Stimulated activated CD8-positive, alpha-beta memory T cell treated with anti-CD3 and anti-CD28 coated beads, Interleukin-2, amount 100 ng/mL, for 48 hours (primary cell): ENCODE measurements around the gene ETHE1.
A peak's percentile ranks its signal among the peaks of the same experiment; 100 is the strongest.

Experiments used
- DNase-seq, 2 donors: peaks; one replicate each; pipeline ENCODE4 v3.0.0-alpha.2; 2020; ENCODE audit warnings: low read depth in 2 of 2

The ETHE1 gene

GRCh38 chr19:43466793-43467192, 60.2 kb downstream of the ETHE1 start:
- DNase-seq = no peak

DNA sequence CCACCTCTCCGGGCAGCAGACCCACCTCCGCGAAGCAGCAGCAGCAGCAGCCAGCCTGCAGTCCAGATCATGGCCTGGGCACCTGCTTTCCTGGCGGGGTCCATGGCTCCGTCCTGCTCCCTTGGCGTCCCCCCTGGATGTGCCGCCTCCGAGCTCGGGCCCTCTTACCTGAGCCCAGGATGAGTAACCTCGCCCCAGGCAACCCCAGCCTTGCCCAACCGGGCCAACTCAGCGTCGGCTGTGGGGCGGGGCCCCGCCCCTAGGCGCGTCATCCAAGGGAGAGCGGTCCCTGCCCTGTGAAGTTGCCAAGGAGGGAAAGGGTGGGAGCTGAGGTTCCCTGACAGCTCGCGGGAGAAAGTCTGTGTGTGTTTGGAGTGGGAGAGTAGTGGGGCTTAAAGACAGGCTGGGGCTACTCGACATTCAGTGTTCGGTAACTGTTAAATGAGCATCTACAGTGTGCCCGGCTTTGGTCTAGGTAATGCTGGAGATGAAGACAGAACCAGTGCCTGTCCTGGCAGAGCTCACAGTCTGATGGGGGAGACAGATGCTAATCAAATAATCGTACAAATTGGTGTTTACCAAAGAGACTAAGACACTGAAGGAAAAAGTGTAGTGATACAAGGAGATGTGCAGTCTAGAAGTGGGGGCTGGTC, 61.4 kb downstream of the ETHE1 start, which contains the start of gene LYPD3:
Gene LYPD3, minus strand, starts transcription at position 141 of the 653 bp plus-strand sequence. Its CDS starts 37 bp downstream, at position 104.
- DNase-seq = no peak

GRCh38 chr19:43464134-43464775, 62.7 kb downstream of the ETHE1 start:
- peak; percentile 69 to 73 for DNase-seq

DNA sequence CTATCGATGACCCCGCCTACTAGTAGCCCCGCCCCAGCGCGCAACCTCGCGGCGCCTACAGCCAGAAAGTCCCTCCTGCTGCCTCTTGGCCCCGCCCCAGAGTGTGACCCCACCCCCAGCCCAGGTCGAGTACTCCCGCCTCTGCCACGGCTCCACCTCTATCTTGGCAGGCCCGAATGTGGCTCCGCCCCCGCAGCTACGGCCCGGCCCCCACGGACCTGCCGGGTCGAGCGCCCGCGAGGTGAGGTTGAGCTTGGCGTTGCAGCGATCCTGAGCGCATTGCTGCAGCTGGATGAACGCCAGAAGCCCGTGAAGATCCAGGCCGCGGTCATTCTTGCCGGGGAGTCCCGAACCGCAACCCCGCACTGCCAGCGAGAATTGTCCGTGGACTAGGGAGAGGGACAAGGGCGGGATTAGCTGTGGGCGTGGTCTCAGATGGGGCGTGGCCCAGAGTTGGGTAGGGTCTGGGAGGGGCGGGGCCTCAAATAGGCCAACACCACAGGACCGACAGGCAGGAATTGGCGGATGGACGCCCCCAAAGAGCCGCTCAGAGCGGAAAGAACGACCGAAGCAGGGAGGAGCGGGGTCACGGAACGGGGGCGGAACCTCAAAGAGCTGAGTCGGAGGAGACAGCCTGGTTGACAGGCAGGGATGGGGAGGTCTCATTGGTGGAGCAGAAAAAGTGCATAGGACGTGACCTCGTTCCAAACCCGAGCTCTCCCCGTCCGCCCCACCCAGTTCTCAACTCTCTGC, 63.4 kb downstream of the ETHE1 start:
- peak; percentile 98 to 100 for DNase-seq

DNA sequence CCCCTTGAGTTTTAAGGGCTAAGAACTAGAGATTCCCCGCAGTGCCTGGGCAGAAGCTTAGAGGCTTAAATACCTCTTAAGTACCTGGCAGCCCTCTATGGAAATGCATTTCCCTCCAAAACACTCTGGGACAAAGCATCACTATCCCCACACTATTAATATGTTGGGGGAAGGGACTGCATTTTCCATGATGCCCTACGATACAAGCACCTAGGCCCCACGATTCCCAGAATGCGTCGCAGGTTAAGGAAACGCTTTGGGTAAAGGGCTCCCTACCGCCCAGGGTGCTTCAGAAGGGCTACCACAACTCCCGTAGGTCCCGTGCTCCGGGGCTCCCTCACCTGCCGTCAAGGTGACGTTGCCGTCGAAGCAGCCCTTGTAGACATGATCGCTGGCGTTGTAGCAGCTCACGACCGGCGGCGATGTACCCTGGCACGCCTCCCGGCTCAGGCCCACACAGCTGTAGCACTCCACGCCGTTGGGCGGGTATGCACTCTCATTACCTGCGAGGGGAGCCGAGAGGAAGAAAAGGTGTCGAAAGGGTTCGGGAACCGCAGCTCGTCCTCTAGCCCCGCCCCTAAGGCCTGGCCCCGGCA, 64.1 kb downstream of the ETHE1 start:
- no peak for DNase-seq

DNA sequence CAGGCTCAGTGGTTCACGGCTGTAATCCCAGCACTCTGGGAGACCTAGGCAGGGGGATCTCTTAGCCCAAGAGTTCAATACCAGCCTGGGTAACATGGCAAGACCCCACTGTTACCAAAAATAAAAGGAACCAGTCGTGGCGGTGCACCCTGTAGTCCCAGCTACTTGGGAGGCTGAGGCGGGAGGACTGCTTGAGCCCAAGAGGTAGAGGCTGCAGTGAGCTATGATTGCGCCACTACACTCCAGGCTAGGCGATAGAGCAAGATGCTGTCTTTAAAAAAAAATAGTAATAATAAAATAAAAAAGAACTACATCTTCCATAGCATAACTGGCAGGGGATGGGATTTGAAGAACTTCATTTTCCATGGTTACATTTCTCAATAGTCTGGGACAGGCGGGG, 64.6 kb downstream of the ETHE1 start:
- no peak for DNase-seq

DNA sequence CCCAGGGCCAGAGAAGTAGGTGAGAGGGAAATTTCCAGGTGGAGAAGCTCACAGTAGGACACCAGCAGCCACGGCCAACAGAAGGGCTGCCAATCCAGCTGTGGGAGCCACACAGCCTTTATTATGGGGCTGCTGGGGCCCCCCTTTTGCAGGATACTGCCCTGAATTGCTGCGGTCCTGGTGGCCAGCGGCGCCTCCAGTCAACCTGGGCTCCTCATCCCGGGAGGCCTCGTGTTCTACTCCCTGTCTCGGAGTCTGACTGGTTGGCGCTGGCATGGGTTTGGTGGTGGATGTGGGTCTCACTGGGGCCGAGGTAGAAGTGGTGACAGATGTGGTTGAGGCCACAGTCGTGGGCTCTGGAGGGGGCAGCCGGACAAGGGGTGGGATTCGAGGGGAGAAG, 65.7 kb downstream of the ETHE1 start:
- DNase-seq = no peak

DNA sequence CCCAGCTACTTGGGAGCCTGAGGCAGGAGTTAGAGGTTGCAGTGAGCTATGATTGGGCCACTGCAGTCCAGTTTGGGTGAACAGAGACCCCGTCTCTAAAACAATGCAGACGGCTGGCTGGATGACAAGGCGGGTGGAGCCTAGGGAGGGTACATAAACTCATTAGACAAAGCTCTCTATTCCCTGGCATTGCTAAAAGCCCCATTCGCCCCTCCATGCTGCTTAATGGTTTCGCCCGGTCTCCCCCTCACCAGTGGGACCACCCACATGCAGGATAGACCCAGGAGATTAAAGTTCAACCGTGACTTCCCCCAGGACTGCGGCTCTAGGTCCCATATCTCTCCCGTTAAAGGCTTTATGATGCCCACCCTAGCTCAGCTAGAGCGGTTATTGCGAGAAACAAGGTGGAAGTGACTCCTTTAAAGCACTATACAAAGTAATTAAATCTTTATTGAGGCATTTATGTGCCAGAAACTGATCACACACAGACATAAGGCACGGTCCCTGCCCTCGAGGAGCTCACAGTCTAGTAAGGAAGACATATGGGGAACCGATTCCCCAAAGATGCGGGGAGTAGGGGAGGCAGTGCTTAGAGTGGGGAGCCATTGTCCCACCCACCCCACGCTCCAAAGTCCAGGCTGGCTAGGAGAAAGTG, 66.5 kb downstream of the ETHE1 start:
- DNase-seq = no peak

GRCh38 chr19:43457809-43458208, 69.2 kb downstream of the ETHE1 start:
- DNase-seq = no peak
